GM12878 (cell line): ENCODE measurements around the gene NOTCH3. TPM values are rescaled to one million over a fixed set of nuclear protein-coding genes. Genes with fewer than 3 reads are reported as not detected.

ENCODE experiments used
- ATAC-seq: fragments of 200-7000 bp; cut with Tn5 transposase; 3 replicates; pipeline ENCODE4 v1.9.1; 2020; ENCODE audit warnings: mild to moderate bottlenecking, moderate library complexity
- BruUV-seq: library from RNA; stranded (reverse); fragments of 400-500 nt; replicated peaks from 2 replicates; lab custom pipeline; 2021; lab: Mats Ljungman, UMichigan
- CTCF ChIA-PET: fragments of 300-600 bp; sonication (Branson Sonifier 250); formaldehyde crosslinking; extraction: SDS; loops from one replicate; lab custom pipeline; 2021; ENCODE audit warnings: inconsistent platforms; lab: Yijun Ruan, JAX
- POLR2A ChIA-PET: fragments of 350-600 bp; formaldehyde crosslinking; extraction: SDS; loops from one replicate; lab custom pipeline; 2021; ENCODE audit warnings: inconsistent platforms; lab: Charles Lee
- RAD21 ChIA-PET: fragments of 300-600 bp; sonication (Branson Sonifier 250); formaldehyde crosslinking; loops from one replicate; lab custom pipeline; 2023; ENCODE audit warnings: antibody characterized with exemption; ENCODE audit not compliant: unreplicated experiment; lab: Charles Lee
- SMC1A ChIA-PET: fragments of 300-600 bp; sonication (Branson Sonifier 250); formaldehyde crosslinking; loops from one replicate; lab custom pipeline; 2023; ENCODE audit not compliant: unreplicated experiment, uncharacterized antibody; lab: Charles Lee
- DNase-seq: peaks from one replicate; pipeline ENCODE4 v3.0.0-alpha.2; 2011; ENCODE audit warnings: low read depth, low spot score
- FAIRE-seq: peaks from 3 replicates; lab custom pipeline; 2011; peaks lifted over from hg19 to GRCh38; lab: Jason Lieb, UNC
- H2AFZ ChIP-seq: 2 replicates; pipeline ENCODE4 v1.6.0; 2011; ENCODE audit warnings: low read depth, low read length, control low read depth; ENCODE audit not compliant: control insufficient read depth
- H3K27ac ChIP-seq: 2 replicates; pipeline ENCODE4 v1.5.1; 2011; ENCODE audit warnings: control low read depth; ENCODE audit not compliant: control insufficient read depth, insufficient read depth
- H3K27me3 ChIP-seq, 2 experiments: replicated peaks in 1 of 2; 2 replicates each; pipeline versions ENCODE4 v1.6.0 to v1.6.1; 2011; ENCODE audit warnings: low read length in 1 of 2; ENCODE audit not compliant: control insufficient read depth in 2 of 2, insufficient read depth in 2 of 2
- H3K36me3 ChIP-seq, 2 experiments: 2 replicates each; pipeline ENCODE4 v1.5.1; 2011; ENCODE audit warnings: low read length in 1 of 2; ENCODE audit not compliant: control insufficient read depth in 2 of 2, insufficient read depth in 2 of 2
- H3K4me1 ChIP-seq: 2 replicates; pipeline ENCODE4 v1.6.1; 2011; ENCODE audit warnings: mild to moderate bottlenecking, low read length, moderate library complexity, mixed read lengths; ENCODE audit not compliant: control insufficient read depth, insufficient read depth
- H3K4me2 ChIP-seq: 2 replicates; pipeline ENCODE4 v1.6.0; 2011; ENCODE audit warnings: control low read depth; ENCODE audit not compliant: control insufficient read depth, insufficient read depth
- H3K4me3 ChIP-seq: fragments of 200-600 bp; sonication (generic); 2 replicates; pipeline ENCODE4 v1.5.1; 2016
- H3K79me2 ChIP-seq: 2 replicates; pipeline ENCODE4 v1.6.0; 2011; ENCODE audit warnings: low read length; ENCODE audit not compliant: control insufficient read depth, insufficient read depth
- H3K9ac ChIP-seq: 2 replicates; pipeline ENCODE4 v1.8.0; 2011; ENCODE audit warnings: low read length, control low read depth, mixed read lengths; ENCODE audit not compliant: control insufficient read depth, insufficient read depth
- H3K9me3 ChIP-seq: replicated peaks from 3 replicates; pipeline ENCODE4 v1.5.1; 2011; ENCODE audit warnings: mild to moderate bottlenecking, low read length; ENCODE audit not compliant: control insufficient read depth, insufficient read depth
- H4K20me1 ChIP-seq: 2 replicates; pipeline ENCODE4 v1.6.0; 2011; ENCODE audit not compliant: control insufficient read depth, insufficient read depth
- EP300 ChIP-seq, 2 experiments: fragments of 150-350 bp in 1 of 2; IDR thresholded peaks; 2 replicates each; pipeline ENCODE4 v1.6.1; 2011 to 2012; ENCODE audit warnings: low read depth in 2 of 2, low read length in 2 of 2, borderline replicate concordance in 1 of 2, improper control_type of control experiment in 1 of 2, inconsistent platforms in 1 of 2; ENCODE audit not compliant: control insufficient read depth in 1 of 2
- EZH2 ChIP-seq: IDR thresholded peaks from 2 replicates; pipeline ENCODE4 v1.6.1; 2012; ENCODE audit warnings: low read depth, mild to moderate bottlenecking, control low read depth, inconsistent platforms, low read length, borderline replicate concordance; ENCODE audit not compliant: control insufficient read depth
- KAT2A ChIP-seq: conservative IDR thresholded peaks from 2 replicates; pipeline ENCODE4 v1.6.1; 2011; ENCODE audit warnings: low read depth, low read length; ENCODE audit not compliant: control insufficient read depth
- KLF5 ChIP-seq: fragments of 450-650 bp; IDR thresholded peaks from 2 replicates; pipeline ENCODE4 v1.6.1; 2014; ENCODE audit warnings: mild to moderate bottlenecking; ENCODE audit not compliant: partially characterized antibody
- MTA2 ChIP-seq: fragments of 450-650 bp; IDR thresholded peaks from 2 replicates; pipeline ENCODE4 v1.6.1; 2016; ENCODE audit warnings: low read depth, mild to moderate bottlenecking, moderate library complexity
- MTA3 ChIP-seq: IDR thresholded peaks from 2 replicates; pipeline ENCODE4 v1.6.1; 2012; ENCODE audit warnings: low read length, inconsistent platforms, borderline replicate concordance
- NBN ChIP-seq: fragments of 450-650 bp; IDR thresholded peaks from 2 replicates; pipeline ENCODE4 v1.6.1; 2016
- PAX5 ChIP-seq: IDR thresholded peaks from 2 replicates; pipeline ENCODE4 v1.6.1; 2011; ENCODE audit warnings: low read depth, low read length, borderline replicate concordance
- SP1 ChIP-seq: IDR thresholded peaks from one replicate; pipeline ENCODE4 v1.6.1; 2011; ENCODE audit warnings: low read depth, low read length
- TBL1XR1 ChIP-seq: IDR thresholded peaks from 2 replicates; pipeline ENCODE4 v1.6.1; 2012; ENCODE audit warnings: low read depth, low read length, improper control_type of control experiment
- ZNF274 ChIP-seq: IDR thresholded peaks from one replicate; pipeline ENCODE4 v1.8.0; 2011; ENCODE audit not compliant: insufficient read length, insufficient read depth
- WGBS: methylation state at CpG from one replicate; pipeline ENCODE4 v1.1.6; 2016; ENCODE audit warnings: low lambda C conversion rate; ENCODE audit not compliant: insufficient replicate concordance, insufficient coverage; ENCODE audit errors: missing lambda C conversion rate; 5-methylcytosine and 5-hydroxymethylcytosine counted together
- in situ Hi-C: fragments of 300-500 bp; cut with MboI; formaldehyde crosslinking; loops from 9 replicates; pipeline ENCODE4 v1.14.3; 2018; ENCODE audit warnings: mixed read lengths
- intact Hi-C: fragments of 100-400 bp; cut with micrococcal nuclease; formaldehyde crosslinking; loops from one replicate; pipeline ENCODE4 v1.14.2; 2022; ENCODE audit not compliant: unreplicated experiment
- polyA plus RNA-seq, 11 experiments: library from polyadenylated mRNA; depleted of rRNA in 4 of 11; unstranded in 6 of 11; stranded (reverse) in 5 of 11; fragments of >200 nt; fragmentation: Nextera tagmentation in 4 of 11; fragmentation: Illumina TruSeq in 1 of 11; extraction: Ambion mirVana in 4 of 11; extraction: Trizol in 1 of 11; gene quantifications; 1 replicate in 1 of 11; 2 replicates in 10 of 11; pipeline versions ENCODE4 v1.2.1 to v1.2.3, GENCODE V29; 2011 to 2016; ENCODE audit warnings: inconsistent platforms in 2 of 11, missing spikeins in 2 of 11, low read depth in 1 of 11
- total RNA-seq, 4 experiments: library from RNA; depleted of rRNA in 3 of 4; stranded (reverse); fragments of >200 nt in 3 of 4; fragmentation: Illumina TruSeq in 1 of 4; extraction: Trizol in 1 of 4; gene quantifications; 2 replicates each; pipeline versions ENCODE4 v1.2.1 to v1.2.3, GENCODE V29; 2013 to 2021
- TF ChIP-seq, protein P1 (sequence below): IDR thresholded peaks from 2 replicates; pipeline ENCODE4 v1.6.1; 2012; ENCODE audit warnings: low read length, inconsistent platforms

Gene NOTCH3
- total and polyA plus RNA-seq, 10 of the 15 experiments (the other 5 are each of a cell fraction or from before 2014, with no cell fraction given): 0.01 to 0.42 (median 0.10) TPM; not detected in 5

GRCh38 chr19:15231271-15231670 lies 30.5 kb upstream of the NOTCH3 start:
- Histone ChIP-seq H3K9me3 (no peaks in the 10 kb centered on the region), H2AFZ (no peak overlapping the region), H3K9ac (no peak overlapping the region), H4K20me1 (no peaks in the 10 kb centered on the region), H3K4me1 (peaks cover 3% of the 10 kb centered on the region; the same call in 1 of the 2 replicates), H3K27me3 (peaks cover 5 to 11% of the 10 kb centered on the region in 2 experiments), H3K36me3 (peaks cover 0 to 2% of the 10 kb centered on the region in 2 experiments; a peak in 1 of 4 replicates), H3K27ac (no peak overlapping the region)
- WGBS: 38% methylated on average over 10 of the region's 10 CpGs
- intact Hi-C loops: no loop called here
- no peak for ATAC-seq
- ChIA-PET SMC1A (no interaction called here), POLR2A (no interaction called here), CTCF (no interaction called here), RAD21 (no interaction called here)
- FAIRE-seq: no peak
- BruUV-seq: no TSS peak
- no peak for DNase-seq
- TF ChIP-seq MTA3 (no peak), EZH2 (no peak), TBL1XR1 (no peak), MTA2 (no peak), SP1 (no peak)
- TF ChIP-seq, protein P1, sequence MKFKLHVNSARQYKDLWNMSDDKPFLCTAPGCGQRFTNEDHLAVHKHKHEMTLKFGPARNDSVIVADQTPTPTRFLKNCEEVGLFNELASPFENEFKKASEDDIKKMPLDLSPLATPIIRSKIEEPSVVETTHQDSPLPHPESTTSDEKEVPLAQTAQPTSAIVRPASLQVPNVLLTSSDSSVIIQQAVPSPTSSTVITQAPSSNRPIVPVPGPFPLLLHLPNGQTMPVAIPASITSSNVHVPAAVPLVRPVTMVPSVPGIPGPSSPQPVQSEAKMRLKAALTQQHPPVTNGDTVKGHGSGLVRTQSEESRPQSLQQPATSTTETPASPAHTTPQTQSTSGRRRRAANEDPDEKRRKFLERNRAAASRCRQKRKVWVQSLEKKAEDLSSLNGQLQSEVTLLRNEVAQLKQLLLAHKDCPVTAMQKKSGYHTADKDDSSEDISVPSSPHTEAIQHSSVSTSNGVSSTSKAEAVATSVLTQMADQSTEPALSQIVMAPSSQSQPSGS: no peak
- TF ChIP-seq, all 136 proteins: peak for 0
- in situ Hi-C loops: no loop called here
- H3K4me2 ChIP-seq: no peak overlapping the region
- H3K4me3 ChIP-seq: no peak overlapping the region
- no peaks in the 10 kb centered on the region for H3K79me2 ChIP-seq

DNA sequence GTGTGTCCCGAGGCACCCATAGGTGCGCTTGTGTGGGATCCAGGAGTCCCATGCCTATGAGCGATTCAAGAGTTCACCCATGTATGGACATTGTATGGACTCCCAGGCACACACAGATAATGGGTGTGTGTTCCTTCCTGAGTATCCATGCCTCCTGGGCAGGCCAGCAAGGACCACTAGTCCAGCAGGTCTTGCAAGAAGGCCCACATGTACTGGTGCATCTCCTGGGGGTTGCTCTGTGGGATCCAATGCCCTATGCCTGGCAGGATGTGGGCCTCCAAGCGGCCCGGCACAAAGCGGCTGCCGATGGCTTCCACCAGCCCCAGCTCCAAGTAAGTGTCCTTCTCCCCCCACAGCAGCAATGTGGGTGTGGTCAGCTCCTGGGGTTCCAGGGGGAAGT lies 26.5 kb upstream of the NOTCH3 start:
- in situ Hi-C loops: no loop called here
- ATAC-seq (no peak), DNase-seq (no peak), FAIRE-seq (no peak)
- RAD21 ChIA-PET: no interaction called here
- no peak overlapping the region for H3K27ac ChIP-seq
- no peak overlapping the region for H2AFZ ChIP-seq
- H3K4me1 ChIP-seq: peaks cover 2% of the 10 kb centered on the region; the same call in 1 of the 2 replicates
- no peak overlapping the region for H3K4me3 ChIP-seq
- POLR2A ChIA-PET: no interaction called here
- SMC1A ChIA-PET: no interaction called here
- no peaks in the 10 kb centered on the region for H3K9me3 ChIP-seq
- intact Hi-C loops: no loop called here
- H3K9ac ChIP-seq: no peak overlapping the region
- H3K4me2 ChIP-seq: no peak overlapping the region
- no peaks in the 10 kb centered on the region for H3K79me2 ChIP-seq
- WGBS: 47% methylated on average over 7 of the region's 7 CpGs
- no peaks in the 10 kb centered on the region for H3K36me3 ChIP-seq
- no TSS peak for BruUV-seq
- TF ChIP-seq EP300 (IDR thresholded peaks at IDR 0.05; ENCODE audit: borderline replicate concordance in 1 of 2, control insufficient read depth in 1 of 2, low read depth in 2 of 2, low read length in 2 of 2) (no peak), PAX5 (no peak), ZNF274 (no peak), KAT2A (no peak), KLF5 (no peak), NBN (no peak)
- CTCF ChIA-PET: interaction anchor here (1.2 kb wide), 1 partner anchor 126 kb away, joined by 4 read pairs; no protein-coding TSS in a partner anchor
- H3K27me3 ChIP-seq: peaks cover 5 to 11% of the 10 kb centered on the region in 2 experiments
- no peaks in the 10 kb centered on the region for H4K20me1 ChIP-seq
